ENCODE data around the gene SYT12.

- TF ChIP-seq CTCF (IDR thresholded peaks at IDR 0.05; ENCODE audit: low read depth, low read length, missing input control) (no peak), SP1 (IDR thresholded peaks at IDR 0.05) (no peak), TAF1 (conservative IDR thresholded peaks at IDR 0.05) (no peak), FOXA1 (IDR thresholded peaks at IDR 0.05) (no peak), REST (IDR thresholded peaks at IDR 0.05) (no peak), ZBTB33 (IDR thresholded peaks at IDR 0.05) (no peak), YY1 (IDR thresholded peaks at IDR 0.05) (no peak)
These were observed 22.4 kb downstream of the SYT12 start for GRCh38 chr11:67045314-67045713.
